Smooth muscle cell (in vitro differentiated cells): Measurements from ENCODE around the gene SLCO3A1. TPM values are rescaled to one million over a fixed set of nuclear protein-coding genes. Genes with fewer than 3 reads are reported as not detected.

Source experiments
- DNase-seq: peaks from one replicate; lab custom pipeline; 2025; ENCODE audit not compliant: unreplicated experiment; lab: John Stamatoyannopoulos, UW
- H2AFZ ChIP-seq: fragments of 200-600 bp; sonication (generic); 2 replicates; pipeline ENCODE4 v1.6.0; 2016; ENCODE audit warnings: antibody characterized with exemption, low read depth, mild to moderate bottlenecking
- H3F3A ChIP-seq: fragments of 200-600 bp; sonication (generic); 2 replicates; pipeline ENCODE4 v1.6.0; 2017; ENCODE audit warnings: antibody characterized with exemption, low read depth
- H3K27ac ChIP-seq: fragments of 200-600 bp; sonication (generic); 2 replicates; pipeline ENCODE4 v1.5.1; 2016; ENCODE audit warnings: low read depth, mild to moderate bottlenecking
- H3K27me3 ChIP-seq: fragments of 200-600 bp; sonication (generic); 2 replicates; pipeline ENCODE4 v1.6.1; 2016; ENCODE audit warnings: low read depth, mild to moderate bottlenecking
- H3K36me3 ChIP-seq: fragments of 200-600 bp; sonication (generic); 2 replicates; pipeline ENCODE4 v1.5.1; 2016; ENCODE audit warnings: low read depth
- H3K4me1 ChIP-seq: fragments of 200-600 bp; sonication (generic); 2 replicates; pipeline ENCODE4 v1.5.1; 2016; ENCODE audit warnings: low read depth
- H3K4me2 ChIP-seq: fragments of 200-600 bp; sonication (generic); 2 replicates; pipeline ENCODE4 v1.6.0; 2016; ENCODE audit warnings: mild to moderate bottlenecking
- H3K4me3 ChIP-seq: fragments of 200-600 bp; sonication (generic); 2 replicates; pipeline ENCODE4 v1.5.1; 2016; ENCODE audit warnings: mild to moderate bottlenecking
- H3K79me2 ChIP-seq: fragments of 200-600 bp; sonication (generic); 2 replicates; pipeline ENCODE4 v1.6.0; 2016; ENCODE audit warnings: low read depth, mild to moderate bottlenecking
- H3K9ac ChIP-seq: fragments of 200-600 bp; sonication (generic); 2 replicates; pipeline ENCODE4 v1.6.0; 2016; ENCODE audit warnings: low read depth
- H3K9me3 ChIP-seq: fragments of 200-600 bp; sonication (generic); replicated peaks from 2 replicates; pipeline ENCODE4 v1.5.1; 2016; ENCODE audit warnings: low read depth
- H4K20me1 ChIP-seq: fragments of 200-600 bp; sonication (generic); 2 replicates; pipeline ENCODE4 v1.6.0; 2016; ENCODE audit warnings: low read depth
- WGBS: methylation state at CpG from one replicate; pipeline ENCODE4 v1.1.7; 2016; ENCODE audit warnings: low lambda C conversion rate; 5-methylcytosine and 5-hydroxymethylcytosine counted together
- polyA plus RNA-seq: library from polyadenylated mRNA; unstranded; fragments of >200 nt; fragmentation: Nextera tagmentation; extraction: Ambion mirVana; gene quantifications from 2 replicates; pipeline ENCODE4 v1.2.1, GENCODE V29; 2016
- total RNA-seq: library from RNA; depleted of rRNA; stranded (reverse); fragments of >200 nt; gene quantifications from 2 replicates; pipeline ENCODE4 v1.2.3, GENCODE V29; 2014
- TF ChIP-seq, protein P1 (sequence below): fragments of 200-600 bp; sonication (generic); IDR thresholded peaks from 2 replicates; pipeline ENCODE4 v1.5.1; 2017; ENCODE audit warnings: borderline replicate concordance, mild to moderate bottlenecking, antibody characterized with exemption; ENCODE audit not compliant: insufficient read depth, poor library complexity, severe bottlenecking

Gene SLCO3A1
- total and polyA plus RNA-seq, 2 experiments from 2014 or later = 1.3 to 12.6 TPM

DNA sequence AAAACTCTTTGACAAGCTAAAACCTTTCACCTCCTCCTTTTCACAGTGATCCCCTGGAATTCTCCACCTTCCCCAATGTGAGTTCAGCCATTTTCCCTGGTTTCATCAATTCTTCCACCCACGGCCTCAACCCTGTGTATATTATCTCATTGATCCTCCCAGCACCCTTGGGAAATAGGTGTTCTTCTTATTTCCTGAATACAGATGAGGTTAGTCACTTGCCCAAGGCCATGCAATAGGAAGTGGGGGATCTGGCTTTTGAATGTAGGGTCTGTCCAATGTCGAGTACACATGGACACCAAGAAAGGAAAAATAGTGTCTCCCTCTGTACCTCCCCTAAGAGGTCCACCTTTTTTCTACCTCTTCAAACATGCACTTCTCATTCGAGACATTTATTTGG, 277.4 kb downstream of the SLCO3A1 start:
- no peak overlapping the region for H2AFZ ChIP-seq
- H3K4me1 ChIP-seq = no peaks in the 10 kb centered on the region
- H3F3A ChIP-seq = no peaks in the 10 kb centered on the region
- TF ChIP-seq, protein P1, sequence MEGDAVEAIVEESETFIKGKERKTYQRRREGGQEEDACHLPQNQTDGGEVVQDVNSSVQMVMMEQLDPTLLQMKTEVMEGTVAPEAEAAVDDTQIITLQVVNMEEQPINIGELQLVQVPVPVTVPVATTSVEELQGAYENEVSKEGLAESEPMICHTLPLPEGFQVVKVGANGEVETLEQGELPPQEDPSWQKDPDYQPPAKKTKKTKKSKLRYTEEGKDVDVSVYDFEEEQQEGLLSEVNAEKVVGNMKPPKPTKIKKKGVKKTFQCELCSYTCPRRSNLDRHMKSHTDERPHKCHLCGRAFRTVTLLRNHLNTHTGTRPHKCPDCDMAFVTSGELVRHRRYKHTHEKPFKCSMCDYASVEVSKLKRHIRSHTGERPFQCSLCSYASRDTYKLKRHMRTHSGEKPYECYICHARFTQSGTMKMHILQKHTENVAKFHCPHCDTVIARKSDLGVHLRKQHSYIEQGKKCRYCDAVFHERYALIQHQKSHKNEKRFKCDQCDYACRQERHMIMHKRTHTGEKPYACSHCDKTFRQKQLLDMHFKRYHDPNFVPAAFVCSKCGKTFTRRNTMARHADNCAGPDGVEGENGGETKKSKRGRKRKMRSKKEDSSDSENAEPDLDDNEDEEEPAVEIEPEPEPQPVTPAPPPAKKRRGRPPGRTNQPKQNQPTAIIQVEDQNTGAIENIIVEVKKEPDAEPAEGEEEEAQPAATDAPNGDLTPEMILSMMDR = no peak
- no peaks in the 10 kb centered on the region for H3K79me2 ChIP-seq
- H3K9ac ChIP-seq = no peak overlapping the region
- H3K4me3 ChIP-seq = no peak overlapping the region
- H3K27me3 ChIP-seq = no peaks in the 10 kb centered on the region
- H3K36me3 ChIP-seq = no peaks in the 10 kb centered on the region
- DNase-seq = no peak
- H3K27ac ChIP-seq = no peak overlapping the region
- WGBS = 79% methylated on average over 3 of the region's 3 CpGs
- H3K4me2 ChIP-seq = no peak overlapping the region
- H4K20me1 ChIP-seq = no peaks in the 10 kb centered on the region
- no peaks in the 10 kb centered on the region for H3K9me3 ChIP-seq

DNA sequence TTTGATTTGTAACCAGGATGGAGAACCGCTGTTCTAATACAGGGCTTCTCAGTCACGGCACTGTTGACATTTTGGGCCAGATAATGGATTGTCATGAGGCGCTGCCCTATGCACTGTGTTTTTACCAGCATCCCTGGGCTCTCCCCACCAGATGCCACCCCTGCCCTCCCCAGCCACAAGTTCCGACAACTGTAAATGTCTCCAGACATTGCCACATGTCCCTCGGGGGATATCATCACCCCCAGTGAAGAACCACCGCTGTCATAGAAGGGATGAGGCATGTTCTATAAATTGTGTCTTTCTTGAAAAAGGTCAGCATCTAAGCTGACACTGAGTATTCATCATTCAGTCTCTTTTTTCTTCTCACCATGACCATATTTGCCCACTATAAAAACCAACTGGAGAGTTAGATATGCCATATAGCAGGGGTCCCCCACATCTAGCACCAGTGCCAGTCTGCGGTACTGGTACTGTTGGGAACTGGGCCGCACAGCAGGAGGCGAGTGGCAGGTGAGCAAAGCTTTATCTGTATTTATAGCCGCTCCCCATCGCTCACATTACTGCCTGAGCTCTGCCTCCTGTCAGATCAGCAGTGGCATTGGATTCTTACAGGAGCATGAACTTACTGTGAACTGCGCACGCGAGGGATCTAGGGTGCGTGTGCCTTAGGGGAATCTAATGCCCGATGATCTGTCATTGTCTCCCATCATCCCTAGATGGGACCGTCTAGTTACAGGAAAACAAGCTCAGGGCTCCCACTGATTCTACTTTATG, 279.7 kb downstream of the SLCO3A1 start:
- Histone ChIP-seq H3K79me2 (no peaks in the 10 kb centered on the region), H3F3A (no peaks in the 10 kb centered on the region), H3K9ac (no peak overlapping the region), H2AFZ (no peak overlapping the region), H3K36me3 (no peaks in the 10 kb centered on the region), H3K4me1 (no peaks in the 10 kb centered on the region), H3K9me3 (no peaks in the 10 kb centered on the region), H3K27ac (no peak overlapping the region), H3K4me3 (no peak overlapping the region), H3K27me3 (no peaks in the 10 kb centered on the region), H4K20me1 (no peaks in the 10 kb centered on the region), H3K4me2 (no peak overlapping the region)
- 89% methylated on average over 17 of the region's 17 CpGs for WGBS
- no peak for DNase-seq
- TF ChIP-seq, protein P1 = no peak

DNA sequence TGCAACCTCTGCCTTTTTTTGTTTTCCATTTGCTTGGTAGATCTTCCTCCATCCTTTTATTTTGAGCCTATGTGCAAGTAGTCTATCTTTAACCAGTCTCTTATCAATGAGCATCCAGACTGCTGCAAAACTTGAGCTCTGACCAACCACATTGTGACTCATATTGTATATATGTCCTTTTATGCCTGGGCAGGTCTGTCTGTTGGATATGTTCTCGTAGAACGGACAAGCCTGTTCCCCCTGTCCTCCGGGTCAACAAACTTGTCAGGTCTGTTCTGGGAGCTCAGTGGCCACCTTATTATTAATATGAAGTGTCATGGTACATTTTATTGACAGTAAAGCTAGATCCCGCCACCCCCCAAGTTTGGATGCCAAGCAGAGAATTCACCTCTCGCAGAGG, 287.3 kb downstream of the SLCO3A1 start:
- Histone ChIP-seq H3F3A (no peaks in the 10 kb centered on the region), H4K20me1 (no peaks in the 10 kb centered on the region), H3K9me3 (no peaks in the 10 kb centered on the region), H3K9ac (no peak overlapping the region), H3K27me3 (no peaks in the 10 kb centered on the region), H3K4me2 (peak overlapping the region; percentile 11), H3K4me3 (no peak overlapping the region), H3K79me2 (no peaks in the 10 kb centered on the region), H2AFZ (no peak overlapping the region), H3K36me3 (no peaks in the 10 kb centered on the region), H3K4me1 (no peaks in the 10 kb centered on the region), H3K27ac (no peak overlapping the region)
- TF ChIP-seq, protein P1 = no peak
- WGBS = 55% methylated on average over 5 of the region's 5 CpGs
- DNase-seq = no peak

DNA sequence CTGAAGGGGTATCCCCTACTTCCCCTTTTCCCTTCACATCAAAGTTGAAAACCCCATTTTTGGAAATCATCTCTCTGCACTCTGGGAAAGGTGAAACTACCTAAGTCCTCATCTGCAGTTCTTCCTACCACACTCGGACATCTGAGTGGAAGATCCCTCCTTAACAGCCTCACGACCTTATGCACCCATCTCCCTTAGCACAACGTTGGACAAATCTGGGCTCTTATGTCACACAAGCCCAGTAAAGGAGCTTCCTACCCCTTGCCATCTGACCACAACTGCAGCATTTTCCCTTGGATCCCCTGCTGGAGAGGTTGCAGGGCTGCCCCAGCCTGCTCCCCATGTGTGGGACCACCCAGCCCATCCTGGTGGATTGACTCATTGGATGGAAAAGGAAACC, 288.1 kb downstream of the SLCO3A1 start:
- 92% methylated on average over 3 of the region's 3 CpGs for WGBS
- no peaks in the 10 kb centered on the region for H3K79me2 ChIP-seq
- no peak overlapping the region for H2AFZ ChIP-seq
- H4K20me1 ChIP-seq = no peaks in the 10 kb centered on the region
- H3K36me3 ChIP-seq = no peaks in the 10 kb centered on the region
- H3K9ac ChIP-seq = no peak overlapping the region
- H3F3A ChIP-seq = no peaks in the 10 kb centered on the region
- DNase-seq = no peak
- H3K27me3 ChIP-seq = no peaks in the 10 kb centered on the region
- no peaks in the 10 kb centered on the region for H3K4me1 ChIP-seq
- no peak overlapping the region for H3K27ac ChIP-seq
- H3K9me3 ChIP-seq = no peaks in the 10 kb centered on the region
- TF ChIP-seq, protein P1 = no peak
- H3K4me2 ChIP-seq = no peak overlapping the region
- no peak overlapping the region for H3K4me3 ChIP-seq
